GM13976 (cell line): ENCODE results near the gene RDH5.
"Not testable (repeated sequence)": the region's sequence is repeated elsewhere in the genome, so short reads cannot be mapped to it uniquely, and the experiment has no call there.

Experiments
- DNase-seq: peaks from one replicate; pipeline ENCODE4 v3.0.0; 2012; ENCODE audit warnings: low spot score
- in situ Hi-C: fragments of 300-500 bp; cut with MboI; formaldehyde crosslinking; loops from one replicate; pipeline ENCODE4 v1.12.0; 2022; ENCODE audit warnings: low sequenced_read_pairs, mixed read lengths, inconsistent platforms; ENCODE audit not compliant: unreplicated experiment
- TF ChIP-seq, protein P1 (sequence below): IDR thresholded peaks from 2 replicates; pipeline ENCODE4 v1.5.1; 2012; ENCODE audit warnings: borderline replicate concordance, mild to moderate bottlenecking; ENCODE audit not compliant: insufficient read depth; ENCODE audit errors: extremely low read depth, missing control alignments, control extremely low read depth

RDH5 gene

DNA sequence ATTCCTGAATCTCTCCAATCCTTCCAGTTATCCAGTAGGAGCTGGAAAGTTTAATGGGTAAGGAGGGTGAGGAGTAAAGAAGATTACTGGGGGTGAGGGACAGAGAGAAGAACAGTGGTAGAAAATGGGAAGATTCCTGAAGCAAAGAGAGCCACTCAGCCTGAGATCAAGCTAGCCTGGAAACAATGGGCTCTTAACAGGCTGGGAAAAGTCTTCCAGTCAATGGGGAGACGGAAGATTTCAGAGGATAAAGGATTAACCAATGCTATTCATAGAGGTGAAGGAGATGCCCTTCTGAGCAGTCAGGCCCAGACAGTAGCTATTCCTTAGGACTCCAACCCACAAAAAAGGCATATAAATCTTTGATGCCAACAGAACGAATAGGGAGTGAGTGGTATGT is 37.5 kb downstream of the RDH5 start:
- TF ChIP-seq, protein P1, sequence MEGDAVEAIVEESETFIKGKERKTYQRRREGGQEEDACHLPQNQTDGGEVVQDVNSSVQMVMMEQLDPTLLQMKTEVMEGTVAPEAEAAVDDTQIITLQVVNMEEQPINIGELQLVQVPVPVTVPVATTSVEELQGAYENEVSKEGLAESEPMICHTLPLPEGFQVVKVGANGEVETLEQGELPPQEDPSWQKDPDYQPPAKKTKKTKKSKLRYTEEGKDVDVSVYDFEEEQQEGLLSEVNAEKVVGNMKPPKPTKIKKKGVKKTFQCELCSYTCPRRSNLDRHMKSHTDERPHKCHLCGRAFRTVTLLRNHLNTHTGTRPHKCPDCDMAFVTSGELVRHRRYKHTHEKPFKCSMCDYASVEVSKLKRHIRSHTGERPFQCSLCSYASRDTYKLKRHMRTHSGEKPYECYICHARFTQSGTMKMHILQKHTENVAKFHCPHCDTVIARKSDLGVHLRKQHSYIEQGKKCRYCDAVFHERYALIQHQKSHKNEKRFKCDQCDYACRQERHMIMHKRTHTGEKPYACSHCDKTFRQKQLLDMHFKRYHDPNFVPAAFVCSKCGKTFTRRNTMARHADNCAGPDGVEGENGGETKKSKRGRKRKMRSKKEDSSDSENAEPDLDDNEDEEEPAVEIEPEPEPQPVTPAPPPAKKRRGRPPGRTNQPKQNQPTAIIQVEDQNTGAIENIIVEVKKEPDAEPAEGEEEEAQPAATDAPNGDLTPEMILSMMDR = no peak
- no peak for DNase-seq
- in situ Hi-C loops = no loop called here

DNA sequence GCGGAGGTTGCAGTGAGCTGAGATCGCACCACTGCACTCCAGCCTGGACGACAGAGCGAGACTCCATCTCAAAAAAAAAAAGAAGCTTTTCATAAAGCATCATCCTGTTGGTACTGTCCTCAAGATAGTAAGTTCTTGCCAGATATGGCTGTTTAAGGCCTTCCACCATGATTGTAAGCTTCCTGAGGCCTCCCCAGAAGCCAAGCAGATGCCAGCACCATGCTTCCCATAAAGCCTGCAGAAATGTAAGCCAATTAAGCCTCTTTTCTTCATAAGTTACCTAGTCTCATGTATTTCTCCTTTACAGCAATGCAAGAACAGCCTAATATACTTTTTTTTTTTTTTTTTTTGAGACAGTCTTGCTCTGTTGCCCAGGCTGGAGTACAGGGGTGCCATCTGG is 38.4 kb downstream of the RDH5 start:
- in situ Hi-C loops, DNase-seq: not testable (repeated sequence)

DNA sequence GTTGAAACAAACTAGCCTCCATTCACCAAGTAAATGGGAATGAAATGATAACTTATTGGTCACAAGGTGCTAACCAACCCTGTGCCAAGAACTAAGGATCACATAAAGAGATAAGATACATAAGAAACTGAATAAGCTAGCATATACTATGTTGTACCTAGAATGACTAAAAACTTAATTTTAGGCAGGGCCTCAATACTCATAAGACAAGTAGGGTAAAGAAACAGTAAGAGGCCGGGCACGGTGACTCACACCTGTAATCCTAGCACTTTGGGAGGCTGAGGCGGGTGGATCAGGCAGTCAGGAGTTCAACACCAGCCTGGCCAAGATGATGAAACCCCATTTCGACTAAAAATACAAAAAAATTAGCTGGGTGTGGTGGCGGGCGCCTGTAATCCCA is 40.5 kb downstream of the RDH5 start:
- in situ Hi-C loops = no loop called here
- TF ChIP-seq, protein P1 = no peak
- no peak for DNase-seq

DNA sequence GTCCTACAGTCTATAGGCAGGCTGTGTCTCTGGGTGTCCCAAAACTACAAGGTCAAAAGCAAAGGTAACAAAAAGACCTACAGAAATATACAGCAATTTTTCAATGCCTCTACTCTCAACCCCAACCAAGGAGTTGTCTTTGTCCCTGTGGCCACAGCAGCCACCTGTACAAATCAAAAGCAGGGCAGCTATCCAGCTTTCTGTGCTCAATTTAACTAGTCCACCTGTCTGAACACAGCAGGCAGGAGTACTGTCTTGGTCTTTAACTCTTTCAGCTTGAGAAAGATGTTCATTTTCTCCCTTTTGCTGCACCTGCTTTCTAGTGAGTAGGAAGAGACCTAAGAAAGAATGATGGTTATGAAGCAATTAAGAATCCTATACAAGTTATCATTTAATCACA is 42.5 kb downstream of the RDH5 start:
- in situ Hi-C loops = no loop called here
- no peak for DNase-seq
- TF ChIP-seq, protein P1 = no peak

DNA sequence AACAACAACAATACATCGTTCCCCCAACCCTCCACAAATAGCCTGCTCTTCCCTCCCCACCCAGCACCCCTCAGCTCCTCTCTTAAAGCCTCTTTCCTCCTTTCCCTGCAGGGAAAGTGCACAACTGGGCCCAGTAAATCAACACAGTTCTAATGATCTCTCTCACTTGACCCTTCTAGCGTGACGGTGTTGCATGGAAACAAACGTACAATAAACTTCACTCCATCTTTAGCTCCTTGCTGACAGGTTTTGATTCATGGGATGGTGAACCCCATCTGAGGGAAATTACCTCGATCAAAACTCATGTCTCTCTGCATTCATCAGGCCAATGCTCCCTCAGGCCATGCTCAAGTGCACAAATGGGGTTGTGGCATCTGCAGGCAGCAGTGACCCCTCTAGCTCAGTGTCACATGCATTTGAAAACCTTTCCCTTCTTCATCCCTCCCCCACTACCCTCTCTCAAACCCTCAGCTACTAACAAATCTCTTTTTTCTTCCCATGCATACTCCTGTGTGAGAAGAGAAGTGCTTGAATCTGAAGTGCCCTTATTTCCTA is 45.6 kb downstream of the RDH5 start:
- no peak for DNase-seq
- in situ Hi-C loops = no loop called here
- TF ChIP-seq, protein P1 = no peak

DNA sequence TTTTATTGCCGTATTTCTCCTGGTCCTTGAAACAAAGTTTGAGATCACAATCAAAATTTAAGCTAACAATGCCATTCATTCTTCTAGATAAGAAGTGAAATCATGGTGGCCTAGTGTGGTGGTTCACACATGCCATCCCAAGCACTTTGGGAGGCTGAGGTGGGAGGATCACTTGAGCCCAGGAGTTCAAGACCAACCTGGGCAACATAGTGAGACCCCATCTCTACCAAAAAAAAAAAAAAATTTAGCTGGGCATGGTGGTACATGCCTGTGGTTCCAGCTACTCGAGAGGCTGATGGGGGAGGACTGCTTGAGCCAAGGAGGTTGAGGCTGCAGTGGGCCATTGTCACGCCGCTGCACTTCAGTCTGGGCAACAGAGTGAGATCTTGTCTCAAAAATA is 47.0 kb downstream of the RDH5 start:
- in situ Hi-C loops = no loop called here
- DNase-seq = no peak
- TF ChIP-seq, protein P1 = no peak

DNA sequence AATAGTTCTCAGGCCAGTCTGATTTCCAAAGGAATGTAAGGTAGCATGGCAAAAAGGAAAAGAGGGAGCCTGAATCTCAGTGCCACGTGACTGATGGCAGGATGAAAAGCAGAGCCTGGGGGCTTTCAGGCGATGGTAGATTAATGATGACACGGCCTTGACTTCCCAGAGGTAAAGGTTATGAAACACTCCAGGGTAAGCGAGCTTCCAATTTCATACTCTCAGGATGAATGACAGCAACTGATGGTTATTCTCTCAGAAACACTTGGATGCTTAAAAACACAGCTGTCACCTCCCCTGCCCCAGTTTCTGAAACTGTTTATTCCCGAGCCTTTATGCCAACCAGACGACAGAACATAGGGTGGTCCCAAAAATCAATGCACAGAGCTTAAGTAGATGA is 51.5 kb downstream of the RDH5 start:
- TF ChIP-seq, protein P1 = no peak
- in situ Hi-C loops = no loop called here
- no peak for DNase-seq
